Measurements from ENCODE around the gene SLC25A19. TPM values are rescaled to one million over a fixed set of nuclear protein-coding genes. Genes with fewer than 3 reads are reported as not detected.

Gene SLC25A19
- total RNA-seq, result 5.9 TPM

DNA sequence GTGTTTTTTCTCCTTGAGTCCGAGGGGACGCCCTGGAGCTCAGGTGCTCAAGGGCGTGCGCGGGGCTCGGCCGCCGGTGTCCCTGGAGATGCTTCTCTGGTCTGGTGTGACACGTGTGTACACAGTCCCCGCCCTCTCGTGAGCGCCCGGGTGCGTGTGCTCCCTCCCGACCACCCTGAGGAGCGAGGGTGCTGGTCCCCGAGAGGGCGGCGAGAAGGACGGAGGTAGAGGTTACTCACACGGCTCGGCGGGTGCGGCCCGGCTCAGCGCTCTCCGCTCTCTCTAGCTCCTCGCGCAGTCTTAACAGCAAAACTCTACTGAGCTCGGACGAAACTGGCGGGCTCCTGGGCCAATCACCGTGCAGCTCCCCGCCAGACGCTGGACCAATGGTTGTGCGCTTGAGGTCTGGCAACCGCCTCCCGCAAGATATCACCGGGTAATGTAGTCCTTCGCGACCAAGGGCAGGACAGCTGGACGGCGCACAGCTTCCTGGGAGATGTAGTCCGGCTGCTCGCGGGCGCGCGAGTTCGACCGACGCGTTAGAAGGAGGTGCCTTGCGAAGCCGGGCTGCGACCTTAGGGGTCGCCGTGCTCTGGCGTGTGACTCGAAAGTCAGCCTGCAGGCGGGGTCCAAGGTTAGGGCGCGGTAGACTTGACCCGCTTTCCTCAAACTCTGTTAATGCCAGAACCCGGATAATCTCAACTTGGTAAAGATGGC is at the start of gene SLC25A19:
SLC25A19 (minus strand) TSS at position 319 of the 717 bp plus-strand sequence. CDS start 2,669 bp downstream, outside the sequence.
- Histone ChIP-seq H3K4me3 (ENCODE audit: low read length) (peak within 1 kb of the TSS; percentile 72), H3K4me1 (ENCODE audit: insufficient read depth, low read length) (peaks cover 52% of the 10 kb centered on the region), H3K27me3 (ENCODE audit: insufficient read depth, low read length) (no peaks in the 10 kb centered on the region), H3K9me3 (ENCODE audit: low read depth, low read length) (no peaks in the 10 kb centered on the region)

- Histone ChIP-seq H3K9me3 (ENCODE audit: low read depth, low read length) (no peaks in the 10 kb centered on the region), H3K27me3 (ENCODE audit: insufficient read depth, low read length) (no peaks in the 10 kb centered on the region), H3K4me3 (ENCODE audit: low read length) (no peak overlapping the region), H3K4me1 (ENCODE audit: insufficient read depth, low read length) (peaks cover 89% of the 10 kb centered on the region)
These were observed 49.1 kb upstream of the SLC25A19 start for GRCh38 chr17:75338335-75338734.

- no peak overlapping the region for H3K4me3 ChIP-seq (ENCODE audit: low read length)
- H3K27me3 ChIP-seq (ENCODE audit: insufficient read depth, low read length), result no peaks in the 10 kb centered on the region
- peaks cover 77% of the 10 kb centered on the region for H3K4me1 ChIP-seq (ENCODE audit: insufficient read depth, low read length)
- H3K9me3 ChIP-seq (ENCODE audit: low read depth, low read length), result no peaks in the 10 kb centered on the region
These were observed 46.1 kb upstream of the SLC25A19 start for GRCh38 chr17:75335315-75335714.

GRCh38 chr17:75334723-75335122 is 45.5 kb upstream of the SLC25A19 start:
- Histone ChIP-seq H3K27me3 (ENCODE audit: insufficient read depth, low read length) (no peaks in the 10 kb centered on the region), H3K4me1 (ENCODE audit: insufficient read depth, low read length) (peaks cover 77% of the 10 kb centered on the region), H3K9me3 (ENCODE audit: low read depth, low read length) (no peaks in the 10 kb centered on the region), H3K4me3 (ENCODE audit: low read length) (no peak overlapping the region)

- H3K9me3 ChIP-seq (ENCODE audit: low read depth, low read length), result no peaks in the 10 kb centered on the region
- peaks cover 72% of the 10 kb centered on the region for H3K4me1 ChIP-seq (ENCODE audit: insufficient read depth, low read length)
- H3K4me3 ChIP-seq (ENCODE audit: low read length), result no peak overlapping the region
- no peaks in the 10 kb centered on the region for H3K27me3 ChIP-seq (ENCODE audit: insufficient read depth, low read length)
These were observed 42.4 kb upstream of the SLC25A19 start for GRCh38 chr17:75331671-75332070.

- no peaks in the 10 kb centered on the region for H3K9me3 ChIP-seq (ENCODE audit: low read depth, low read length)
- H3K4me3 ChIP-seq (ENCODE audit: low read length), result no peak overlapping the region
- H3K27me3 ChIP-seq (ENCODE audit: insufficient read depth, low read length), result no peaks in the 10 kb centered on the region
- peaks cover 82% of the 10 kb centered on the region for H3K4me1 ChIP-seq (ENCODE audit: insufficient read depth, low read length)
These were observed 38.5 kb upstream of the SLC25A19 start for GRCh38 chr17:75327757-75328156.

DNA sequence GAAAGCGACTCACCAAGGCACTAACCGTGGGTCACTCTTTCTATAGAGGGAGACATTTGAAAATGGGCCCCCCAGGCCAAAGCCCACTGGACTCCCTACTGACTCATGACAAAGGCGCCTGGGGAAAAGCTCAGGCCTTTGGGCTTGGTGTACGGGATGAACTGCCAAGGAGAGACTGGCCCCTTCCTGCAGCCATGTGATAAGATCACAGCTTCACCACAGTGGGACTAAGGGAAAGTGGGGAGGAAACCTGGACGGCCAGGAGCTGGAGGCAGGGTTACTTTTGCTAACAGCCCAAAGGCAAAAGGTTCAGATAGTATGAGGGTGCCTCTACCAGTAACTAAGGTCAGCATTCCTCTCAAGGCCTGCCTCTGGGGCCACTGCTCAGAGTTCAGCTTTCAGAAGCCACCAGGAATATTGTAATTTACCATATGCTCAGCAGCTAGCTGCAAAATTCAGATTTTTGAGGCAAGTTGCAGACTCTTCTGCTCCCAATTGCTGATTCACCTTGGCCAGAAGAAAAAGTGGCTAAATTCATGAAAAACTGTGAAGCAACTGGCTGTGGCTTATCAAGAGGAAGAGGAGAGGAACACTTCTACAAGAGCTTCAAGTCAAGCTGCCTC is 37.1 kb upstream of the SLC25A19 start:
- Histone ChIP-seq H3K27me3 (ENCODE audit: insufficient read depth, low read length) (no peaks in the 10 kb centered on the region), H3K9me3 (ENCODE audit: low read depth, low read length) (no peaks in the 10 kb centered on the region), H3K4me1 (ENCODE audit: insufficient read depth, low read length) (peaks cover 76% of the 10 kb centered on the region), H3K4me3 (ENCODE audit: low read length) (no peak overlapping the region)

- no peak overlapping the region for H3K4me3 ChIP-seq (ENCODE audit: low read length)
- H3K4me1 ChIP-seq (ENCODE audit: insufficient read depth, low read length), result peaks cover 71% of the 10 kb centered on the region
- H3K27me3 ChIP-seq (ENCODE audit: insufficient read depth, low read length), result no peaks in the 10 kb centered on the region
- no peaks in the 10 kb centered on the region for H3K9me3 ChIP-seq (ENCODE audit: low read depth, low read length)
These were observed 36.6 kb upstream of the SLC25A19 start for GRCh38 chr17:75325827-75326225.

GRCh38 chr17:75325348-75325747 is 36.1 kb upstream of the SLC25A19 start:
- Histone ChIP-seq H3K4me3 (ENCODE audit: low read length) (no peak overlapping the region), H3K4me1 (ENCODE audit: insufficient read depth, low read length) (peaks cover 68% of the 10 kb centered on the region)

DNA sequence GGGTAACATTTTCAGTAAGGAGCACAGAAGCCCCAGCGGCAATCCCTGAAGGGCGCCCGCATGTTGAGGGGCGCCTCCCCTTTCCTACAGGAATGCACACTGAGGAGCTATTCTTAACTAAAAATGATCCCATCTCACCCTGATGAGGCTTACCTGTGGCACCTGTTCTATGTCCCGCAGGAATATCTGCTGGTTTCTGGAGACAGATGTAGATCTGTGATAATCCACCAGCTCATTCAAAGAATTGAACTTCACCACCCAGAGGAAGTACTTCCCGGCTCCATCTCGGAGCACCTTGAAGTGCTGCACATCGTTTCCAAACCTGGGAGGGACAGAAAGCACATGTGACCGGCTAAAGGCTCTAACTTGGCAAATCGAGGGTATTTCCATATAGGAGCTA is 32.3 kb upstream of the SLC25A19 start:
- Histone ChIP-seq H3K4me3 (ENCODE audit: low read length) (no peak overlapping the region), H3K27me3 (ENCODE audit: insufficient read depth, low read length) (no peaks in the 10 kb centered on the region), H3K9me3 (ENCODE audit: low read depth, low read length) (no peaks in the 10 kb centered on the region), H3K4me1 (ENCODE audit: insufficient read depth, low read length) (peaks cover 64% of the 10 kb centered on the region)

More at GRCh38 chr17:75325348-75325747, 36.1 kb upstream of the SLC25A19 start:
- Histone ChIP-seq H3K27me3 (ENCODE audit: insufficient read depth, low read length) (no peaks in the 10 kb centered on the region), H3K9me3 (ENCODE audit: low read depth, low read length) (no peaks in the 10 kb centered on the region)

DNA sequence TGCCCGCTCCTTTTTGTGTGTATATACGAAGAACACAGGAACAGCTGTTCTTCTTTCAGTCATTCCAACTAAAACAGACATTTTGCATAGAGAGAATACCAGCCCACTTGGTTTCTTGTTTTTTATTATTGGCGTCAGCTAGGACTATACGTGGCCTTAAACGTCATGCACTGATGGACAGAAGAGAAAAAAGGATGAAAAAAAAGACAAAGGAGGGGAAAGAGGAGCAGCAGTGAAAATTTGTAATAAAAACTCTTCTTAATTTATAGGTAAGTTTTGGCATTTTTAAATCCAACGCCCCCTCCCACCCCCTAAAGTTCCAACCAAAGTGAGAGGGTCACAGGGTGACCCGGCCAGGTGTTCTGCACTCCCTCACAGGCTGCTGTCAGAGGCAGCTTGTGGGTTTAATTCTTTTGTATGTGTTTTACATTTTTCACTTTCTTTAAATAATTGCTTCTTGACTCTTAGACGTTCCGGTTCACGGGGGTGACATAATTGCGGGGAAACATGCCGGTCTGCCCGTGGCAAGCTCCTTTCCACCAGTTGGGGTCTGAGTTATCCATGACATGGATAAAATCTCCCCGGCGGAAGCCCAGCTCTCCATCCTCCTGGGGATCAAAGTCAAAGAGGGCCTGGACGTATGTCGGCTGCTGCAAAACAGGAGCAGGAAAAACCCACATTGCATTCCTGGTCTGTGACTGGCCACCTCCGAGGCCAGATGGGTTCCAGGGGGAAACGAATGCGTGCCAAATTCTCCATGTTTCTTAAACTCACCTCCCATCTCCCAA is 30.9 kb upstream of the SLC25A19 start:
- no peak overlapping the region for H3K4me3 ChIP-seq (ENCODE audit: low read length)
- no peaks in the 10 kb centered on the region for H3K27me3 ChIP-seq (ENCODE audit: insufficient read depth, low read length)
- no peaks in the 10 kb centered on the region for H3K9me3 ChIP-seq (ENCODE audit: low read depth, low read length)
- peaks cover 64% of the 10 kb centered on the region for H3K4me1 ChIP-seq (ENCODE audit: insufficient read depth, low read length)

GRCh38 chr17:75318615-75319222 is 29.5 kb upstream of the SLC25A19 start:
- no peaks in the 10 kb centered on the region for H3K9me3 ChIP-seq (ENCODE audit: low read depth, low read length)
- H3K4me1 ChIP-seq (ENCODE audit: insufficient read depth, low read length), result peaks cover 65% of the 10 kb centered on the region
- H3K4me3 ChIP-seq (ENCODE audit: low read length), result no peak overlapping the region
- H3K27me3 ChIP-seq (ENCODE audit: insufficient read depth, low read length), result no peaks in the 10 kb centered on the region

DNA sequence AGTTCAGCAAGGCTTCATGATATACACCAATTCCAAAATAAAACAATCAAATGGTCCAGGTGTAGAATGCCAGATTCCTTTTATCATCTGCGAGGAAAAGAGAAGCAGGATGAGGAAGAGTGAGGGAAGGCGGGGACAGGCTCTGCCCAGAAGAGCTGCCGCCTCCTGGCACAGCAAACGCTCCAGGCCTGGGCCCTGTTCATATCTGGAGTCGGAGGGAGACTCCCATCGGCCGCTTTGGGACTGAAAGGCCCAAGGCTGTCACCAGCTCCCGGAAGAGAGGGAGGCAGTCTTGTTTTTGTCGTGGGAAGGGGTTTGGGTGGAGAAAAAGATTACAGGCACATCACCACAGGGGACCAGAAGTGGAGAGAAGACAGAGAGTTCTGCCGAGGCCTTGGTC is 29.0 kb upstream of the SLC25A19 start:
- Histone ChIP-seq H3K4me1 (ENCODE audit: insufficient read depth, low read length) (peaks cover 65% of the 10 kb centered on the region), H3K9me3 (ENCODE audit: low read depth, low read length) (no peaks in the 10 kb centered on the region), H3K4me3 (ENCODE audit: low read length) (no peak overlapping the region), H3K27me3 (ENCODE audit: insufficient read depth, low read length) (no peaks in the 10 kb centered on the region)

DNA sequence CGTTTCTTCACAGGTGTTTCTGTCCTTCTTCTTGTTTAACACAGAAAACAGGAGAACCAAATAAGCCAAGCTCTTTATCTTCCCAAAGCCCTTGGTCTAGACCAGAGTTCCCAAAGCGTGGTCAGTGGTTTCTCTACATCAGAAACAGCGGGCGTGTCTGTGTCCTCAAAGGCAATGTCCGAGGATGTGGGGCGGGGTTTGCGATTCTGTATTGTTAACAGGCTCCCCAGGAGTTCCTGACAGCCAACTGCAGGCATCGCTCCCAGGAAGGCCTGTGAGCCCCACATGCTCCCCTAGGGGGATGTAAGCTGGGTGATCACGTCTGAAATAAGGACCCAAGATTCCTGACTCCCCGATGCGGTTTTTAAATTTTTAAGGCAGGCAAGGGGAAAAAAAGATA is 28.4 kb upstream of the SLC25A19 start:
- H3K4me3 ChIP-seq (ENCODE audit: low read length), result no peak overlapping the region
- no peaks in the 10 kb centered on the region for H3K9me3 ChIP-seq (ENCODE audit: low read depth, low read length)
- H3K4me1 ChIP-seq (ENCODE audit: insufficient read depth, low read length), result peaks cover 65% of the 10 kb centered on the region
- no peaks in the 10 kb centered on the region for H3K27me3 ChIP-seq (ENCODE audit: insufficient read depth, low read length)

GRCh38 chr17:75316253-75316652 is 27.0 kb upstream of the SLC25A19 start:
- no peaks in the 10 kb centered on the region for H3K27me3 ChIP-seq (ENCODE audit: insufficient read depth, low read length)
- peaks cover 78% of the 10 kb centered on the region for H3K4me1 ChIP-seq (ENCODE audit: insufficient read depth, low read length)
- no peak overlapping the region for H3K4me3 ChIP-seq (ENCODE audit: low read length)
- H3K9me3 ChIP-seq (ENCODE audit: low read depth, low read length), result no peaks in the 10 kb centered on the region

Data from mononuclear cell (primary cell).